Right lobe of liver (tissue), 4 donors: ENCODE data around the gene SSC4D.

ENCODE experiments used
- POLR2A ChIP-seq: fragments of 450-650 bp; IDR thresholded peaks from one replicate; pipeline ENCODE4 v1.6.1; 2017; ENCODE audit warnings: antibody characterized with exemption, mild to moderate bottlenecking
- TF ChIP-seq, protein P1 (sequence below), 4 donors: fragments of 200-600 bp in 3 of 4; fragments of 450-650 bp in 1 of 4; IDR thresholded peaks; one replicate each; pipeline versions ENCODE4 v1.5.1 to v1.8.0; 2016 to 2022; ENCODE audit warnings: antibody characterized with exemption in 4 of 4, mild to moderate bottlenecking in 2 of 4
- donor health status: DM: no; HTN: no; CAD: no.
- donor health status: DM: no; HTN: no; CAD: no.
- donor health status: DM: no; HTN: yes; CAD: no.

- TF ChIP-seq, protein P1, sequence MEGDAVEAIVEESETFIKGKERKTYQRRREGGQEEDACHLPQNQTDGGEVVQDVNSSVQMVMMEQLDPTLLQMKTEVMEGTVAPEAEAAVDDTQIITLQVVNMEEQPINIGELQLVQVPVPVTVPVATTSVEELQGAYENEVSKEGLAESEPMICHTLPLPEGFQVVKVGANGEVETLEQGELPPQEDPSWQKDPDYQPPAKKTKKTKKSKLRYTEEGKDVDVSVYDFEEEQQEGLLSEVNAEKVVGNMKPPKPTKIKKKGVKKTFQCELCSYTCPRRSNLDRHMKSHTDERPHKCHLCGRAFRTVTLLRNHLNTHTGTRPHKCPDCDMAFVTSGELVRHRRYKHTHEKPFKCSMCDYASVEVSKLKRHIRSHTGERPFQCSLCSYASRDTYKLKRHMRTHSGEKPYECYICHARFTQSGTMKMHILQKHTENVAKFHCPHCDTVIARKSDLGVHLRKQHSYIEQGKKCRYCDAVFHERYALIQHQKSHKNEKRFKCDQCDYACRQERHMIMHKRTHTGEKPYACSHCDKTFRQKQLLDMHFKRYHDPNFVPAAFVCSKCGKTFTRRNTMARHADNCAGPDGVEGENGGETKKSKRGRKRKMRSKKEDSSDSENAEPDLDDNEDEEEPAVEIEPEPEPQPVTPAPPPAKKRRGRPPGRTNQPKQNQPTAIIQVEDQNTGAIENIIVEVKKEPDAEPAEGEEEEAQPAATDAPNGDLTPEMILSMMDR (IDR thresholded peaks at IDR 0.05) = no peak
- TF ChIP-seq POLR2A = no peak
Measured at GRCh38 chr7:76424413-76425111, 15.1 kb upstream of the SSC4D start, which contains the start of gene ZP3.
